ENCODE results near the gene TSC22D2.
"Not testable (repeated sequence)": the region's sequence is repeated elsewhere in the genome, so short reads cannot be mapped to it uniquely, and the experiment has no call there.

TSC22D2 gene

DNA sequence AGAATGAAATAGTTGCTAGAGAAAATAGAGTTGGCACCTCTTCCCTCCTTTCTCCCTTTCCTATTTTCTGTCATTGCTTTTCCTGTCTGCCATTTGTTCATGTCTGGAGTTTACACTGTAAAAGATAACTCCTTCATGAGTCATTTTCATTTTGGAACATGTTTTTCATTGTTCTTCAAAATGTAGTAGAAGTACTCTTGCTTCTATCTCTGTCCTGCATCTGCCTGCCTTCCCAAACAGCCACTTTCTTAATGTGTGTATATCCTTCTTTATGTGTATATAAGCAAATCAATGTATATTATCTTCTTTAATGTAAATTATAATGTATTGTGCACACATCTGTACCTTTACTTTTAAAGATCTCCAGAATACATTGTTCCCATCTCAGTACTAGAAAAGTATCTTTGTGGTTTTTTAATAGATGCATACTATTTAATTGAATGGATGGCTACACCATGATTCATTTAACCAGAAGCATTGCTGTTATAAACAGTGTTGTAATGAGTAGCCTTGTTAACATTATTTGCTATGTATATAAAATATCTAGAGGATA is 41.1 kb downstream of the TSC22D2 start:
- no peak for DNase-seq

DNA sequence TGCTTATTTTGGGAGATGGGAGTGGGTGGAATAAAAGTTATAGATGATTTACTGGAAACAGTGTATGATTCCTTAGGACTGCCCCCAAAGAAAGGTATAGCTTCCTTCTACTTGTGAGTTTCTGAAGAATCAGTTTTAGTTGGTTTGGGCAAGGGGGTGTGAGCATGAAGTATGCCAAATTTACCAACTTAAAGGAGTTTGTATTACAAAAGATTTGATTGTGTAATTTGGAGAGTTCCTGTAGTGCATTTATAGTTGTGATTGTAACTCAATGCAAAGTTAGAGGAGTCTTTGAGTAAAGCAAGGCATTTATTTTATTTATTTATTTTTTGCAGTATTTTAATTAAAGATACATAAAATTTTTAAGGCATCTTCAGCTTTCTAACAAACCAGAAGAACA is 42.8 kb downstream of the TSC22D2 start:
- no peak for DNase-seq

DNA sequence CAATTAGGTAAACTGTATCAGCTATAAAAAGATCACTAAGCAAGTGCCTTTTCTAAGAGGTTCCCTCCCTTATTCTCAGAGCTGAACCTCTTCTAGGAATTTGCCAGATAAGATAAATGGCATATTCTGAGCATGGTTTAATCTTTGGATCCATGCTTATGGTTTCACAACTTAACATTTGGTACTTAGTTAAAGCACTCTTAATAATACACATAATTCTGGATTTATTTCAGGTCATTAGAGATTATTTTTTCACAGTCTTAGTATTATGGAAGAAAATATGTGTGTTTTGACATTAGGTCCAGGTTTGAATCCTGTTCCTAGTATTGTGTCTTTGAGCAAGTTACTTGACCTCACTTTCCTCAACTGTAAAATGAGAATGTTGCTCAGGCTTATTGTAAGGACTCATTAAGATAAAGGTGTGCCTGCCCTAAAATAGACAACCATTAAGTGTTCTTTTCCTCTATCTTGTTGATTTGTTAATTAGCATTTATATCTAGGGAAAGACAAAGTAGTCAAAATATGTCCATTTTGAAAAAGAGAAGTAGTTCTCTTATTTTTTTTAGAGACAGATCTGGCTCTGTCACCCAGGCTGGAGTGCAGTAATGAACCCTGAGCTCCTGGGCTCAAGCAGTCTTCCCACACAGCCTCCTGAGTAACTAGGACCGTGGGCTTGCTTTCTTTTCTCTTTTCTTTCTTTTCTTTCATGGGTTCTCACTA is 43.4 kb downstream of the TSC22D2 start:
- DNase-seq, result no peak

DNA sequence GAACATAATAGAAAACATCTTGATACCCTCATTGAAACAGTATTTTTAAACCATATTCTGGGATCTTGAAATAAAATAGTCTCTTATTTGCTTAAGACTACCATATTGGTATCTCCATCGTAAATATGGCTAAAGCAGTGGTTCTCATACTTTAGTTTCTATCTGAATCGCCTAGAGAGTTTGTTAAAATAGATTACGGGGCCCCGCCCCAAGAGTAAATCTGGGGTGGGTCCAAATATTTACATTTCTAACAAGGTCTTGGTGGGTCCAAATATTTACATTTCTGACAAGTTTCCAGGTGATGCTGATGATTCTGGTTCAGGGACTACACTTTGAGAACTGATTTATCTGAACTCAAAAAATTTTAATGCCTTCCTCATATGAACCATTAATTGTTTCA is 45.3 kb downstream of the TSC22D2 start:
- DNase-seq, result no peak

DNA sequence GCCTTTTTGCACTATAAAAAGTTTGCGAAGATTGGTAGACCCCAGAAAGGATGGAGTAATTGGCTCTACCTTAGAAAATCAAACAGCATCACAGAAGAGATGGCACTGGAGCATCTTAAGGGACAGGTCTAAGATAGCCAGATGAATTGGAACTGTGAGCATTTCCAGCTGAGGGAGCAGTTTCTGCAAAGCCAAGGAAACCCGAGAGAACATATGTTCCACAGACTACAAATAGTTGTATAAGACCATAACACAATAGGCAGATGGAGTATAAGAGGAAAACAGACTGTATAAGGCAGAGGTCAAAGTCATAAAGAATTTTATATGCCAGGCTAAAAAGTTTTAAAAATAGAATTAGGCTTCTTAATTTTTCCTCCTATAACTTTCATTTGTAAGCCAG is 46.0 kb downstream of the TSC22D2 start:
- no peak for DNase-seq

DNA sequence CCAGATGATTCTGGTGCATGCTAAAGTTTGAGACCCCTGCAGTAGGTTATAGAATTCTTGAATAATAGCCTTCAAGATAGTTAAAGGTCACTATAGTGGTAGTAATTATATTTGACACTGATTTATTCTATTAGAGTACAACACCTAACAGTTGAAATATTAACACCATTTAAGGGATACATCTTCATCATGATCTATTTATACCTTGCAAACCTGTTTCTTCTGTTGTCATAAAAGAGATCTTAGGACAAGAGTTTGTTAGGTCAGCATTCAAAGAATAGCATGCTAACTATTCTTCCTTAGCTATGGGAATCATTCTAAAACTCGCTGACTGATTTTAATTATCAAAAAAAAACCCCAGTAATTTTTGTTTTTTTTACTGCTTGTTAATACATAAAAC is 46.5 kb downstream of the TSC22D2 start:
- DNase-seq, result no peak

DNA sequence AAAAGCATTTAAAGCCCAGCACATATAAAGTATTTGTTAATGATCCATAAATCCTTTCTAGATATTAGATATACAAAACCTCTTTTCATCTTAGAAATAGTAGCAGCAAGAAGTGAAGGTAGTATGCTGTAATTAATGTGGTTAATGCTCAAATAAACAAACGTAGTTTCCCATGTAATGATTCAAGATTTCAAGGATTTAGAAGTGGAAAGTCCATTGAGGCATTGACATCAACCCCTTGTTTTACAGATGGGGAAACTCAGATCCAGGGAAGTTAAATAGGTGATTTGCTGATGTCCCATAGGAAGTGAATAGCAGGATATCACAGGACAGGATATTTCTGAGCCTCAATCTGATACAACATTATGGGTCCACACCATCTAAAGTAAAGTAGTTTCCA is 47.2 kb downstream of the TSC22D2 start:
- no peak for DNase-seq

DNA sequence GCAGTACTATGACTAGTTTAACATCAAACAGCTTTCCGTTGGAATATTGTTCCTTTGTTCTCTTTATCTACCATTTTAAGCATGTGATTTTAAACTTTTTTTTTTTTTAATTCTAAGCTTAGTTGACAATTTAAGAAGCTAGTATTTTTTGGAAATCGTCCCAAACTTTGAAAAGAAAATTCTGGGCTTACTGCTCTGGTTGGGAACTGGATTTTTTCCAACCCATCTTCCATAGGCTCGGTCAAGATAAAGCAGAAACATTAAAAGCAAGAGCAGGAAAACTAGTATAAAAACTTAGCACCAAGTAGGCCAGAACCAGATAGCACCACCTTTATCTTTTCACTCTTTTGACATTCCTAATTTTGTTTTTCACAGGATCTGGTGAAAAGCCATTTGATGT is 49.9 kb downstream of the TSC22D2 start:
- no peak for DNase-seq

DNA sequence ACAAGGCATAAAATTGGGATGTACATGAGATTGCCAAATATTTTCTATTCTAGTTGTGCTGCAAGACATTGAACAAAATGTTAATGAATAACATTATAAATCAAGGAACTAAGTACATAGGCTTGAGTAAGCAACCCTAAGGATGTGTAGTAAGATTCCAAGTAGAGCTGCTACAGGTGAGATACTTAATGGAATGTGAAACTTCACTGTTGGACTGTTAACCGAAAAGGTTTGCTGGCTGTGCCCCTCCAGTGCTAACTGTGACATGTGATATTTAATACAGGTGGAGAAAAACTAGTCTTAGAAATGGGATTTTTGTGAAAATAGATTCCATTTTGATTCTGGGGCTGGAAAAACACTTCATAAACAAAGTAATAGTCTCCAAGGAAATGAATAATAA is 52.4 kb downstream of the TSC22D2 start:
- no peak for DNase-seq

DNA sequence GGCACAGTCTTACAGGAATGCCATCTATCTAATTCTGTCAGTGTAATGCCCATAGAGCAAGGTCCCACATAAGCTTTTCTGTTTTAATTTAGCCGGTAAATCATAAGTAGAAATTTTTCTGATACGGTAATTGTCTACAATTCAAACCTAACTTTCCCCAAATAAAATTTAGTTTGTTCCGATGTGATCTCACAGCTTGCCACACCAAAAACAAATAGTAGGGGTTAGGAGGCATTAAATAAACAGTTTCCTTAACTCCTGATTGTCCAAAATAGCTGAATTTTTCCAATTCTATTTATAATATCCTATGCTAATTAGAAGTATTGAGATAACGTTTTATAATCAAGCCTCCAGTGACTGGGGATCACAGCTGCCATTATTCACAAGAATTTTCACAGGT is 53.3 kb downstream of the TSC22D2 start:
- no peak for DNase-seq

DNA sequence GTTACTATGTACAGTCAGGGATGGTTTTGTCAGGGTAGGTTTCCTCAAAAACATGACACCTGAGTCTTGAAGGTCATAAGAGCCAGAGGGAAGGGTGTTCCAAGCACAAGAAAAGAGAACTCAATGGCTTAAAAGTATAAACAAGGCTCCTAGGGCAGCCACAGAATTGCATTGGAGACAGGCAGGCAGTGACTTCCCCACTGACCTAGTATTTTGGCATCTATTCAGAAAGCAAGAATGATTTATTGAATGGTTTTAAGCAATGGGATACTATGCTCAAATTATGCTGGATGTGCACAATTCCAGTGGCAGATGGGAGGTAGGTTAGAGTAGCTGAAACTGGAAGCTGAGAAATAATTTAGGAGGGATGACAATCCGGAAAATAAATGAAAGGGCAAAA is 54.0 kb downstream of the TSC22D2 start:
- DNase-seq, result no peak

DNA sequence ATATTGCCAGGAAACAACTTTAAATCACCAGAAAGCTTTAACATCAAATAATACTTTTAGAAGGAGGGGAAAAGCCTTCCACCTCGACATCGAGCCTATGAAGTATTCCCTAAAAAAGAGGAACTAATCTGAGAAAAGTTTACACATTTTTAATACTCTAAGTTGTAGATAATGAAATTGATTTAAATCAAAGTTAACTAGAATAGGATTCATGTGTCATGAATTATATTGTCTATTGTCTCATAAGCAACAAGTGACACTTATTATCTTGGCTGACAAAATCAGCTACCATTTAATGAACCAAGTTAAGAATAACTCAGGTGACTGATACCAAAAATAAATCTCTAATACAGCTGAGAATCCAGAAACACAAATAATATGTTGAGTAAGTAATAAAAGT is 56.6 kb downstream of the TSC22D2 start:
- no peak for DNase-seq

DNA sequence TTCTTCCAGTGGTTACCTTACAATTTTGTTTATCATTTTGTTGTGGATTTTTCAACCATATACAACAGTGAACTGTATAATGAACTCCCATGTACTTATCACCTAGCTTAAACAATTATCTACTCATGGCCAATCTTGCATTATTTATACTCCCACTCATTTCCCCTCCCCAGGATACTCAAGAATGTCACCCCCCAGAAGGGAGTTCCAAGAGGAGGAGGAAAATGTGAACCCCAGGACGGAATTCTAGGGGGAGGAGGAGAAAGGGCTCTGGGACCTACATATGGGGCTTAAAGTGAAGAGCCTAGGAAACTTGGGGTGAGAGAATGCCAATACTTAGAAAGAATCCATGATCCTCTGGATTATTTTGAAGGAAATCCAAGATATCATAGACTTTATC is 59.3 kb downstream of the TSC22D2 start:
- no peak for DNase-seq

DNA sequence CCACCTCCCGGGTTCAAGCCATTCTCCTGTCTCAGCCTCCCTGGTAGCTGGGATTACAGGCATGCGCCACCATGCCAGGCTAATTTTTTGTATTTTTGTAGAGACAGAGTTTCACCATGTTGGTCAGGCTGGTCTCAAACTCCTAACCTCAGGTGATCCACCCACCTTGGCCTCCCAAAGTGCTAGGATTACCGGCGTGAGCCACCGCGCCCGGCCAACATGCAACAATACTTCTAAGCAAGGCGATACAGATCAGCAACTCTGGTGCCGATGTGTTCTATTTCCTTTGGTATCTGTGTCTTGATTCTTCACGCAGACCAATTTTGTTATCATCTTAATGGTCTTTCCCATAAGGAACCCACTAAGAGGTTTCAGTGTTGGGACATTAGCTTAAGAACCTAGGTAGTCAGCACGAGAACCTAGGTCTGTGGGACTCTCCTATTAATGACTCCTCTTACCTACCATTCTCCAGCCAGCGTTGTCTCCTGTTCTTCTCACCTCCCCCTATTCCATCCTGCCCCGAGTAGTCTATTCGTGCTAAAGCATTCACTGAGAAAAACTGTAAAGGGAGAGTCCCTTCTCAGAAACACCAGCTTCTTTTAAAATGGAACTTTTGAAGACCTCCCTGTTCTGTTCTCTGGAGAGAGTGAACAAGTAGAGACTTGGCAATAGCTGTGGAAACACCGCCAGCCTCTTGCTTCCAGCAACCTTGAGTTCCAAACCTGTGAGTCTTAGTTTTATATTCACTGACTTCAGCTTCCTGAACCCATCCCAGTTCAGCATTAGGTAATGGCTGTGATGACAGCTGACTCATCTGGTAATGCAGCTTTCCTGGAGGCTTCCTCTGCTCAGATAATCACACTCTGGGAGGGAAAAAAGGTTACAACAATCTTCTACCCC is 61.2 kb downstream of the TSC22D2 start:
- DNase-seq, result no peak

DNA sequence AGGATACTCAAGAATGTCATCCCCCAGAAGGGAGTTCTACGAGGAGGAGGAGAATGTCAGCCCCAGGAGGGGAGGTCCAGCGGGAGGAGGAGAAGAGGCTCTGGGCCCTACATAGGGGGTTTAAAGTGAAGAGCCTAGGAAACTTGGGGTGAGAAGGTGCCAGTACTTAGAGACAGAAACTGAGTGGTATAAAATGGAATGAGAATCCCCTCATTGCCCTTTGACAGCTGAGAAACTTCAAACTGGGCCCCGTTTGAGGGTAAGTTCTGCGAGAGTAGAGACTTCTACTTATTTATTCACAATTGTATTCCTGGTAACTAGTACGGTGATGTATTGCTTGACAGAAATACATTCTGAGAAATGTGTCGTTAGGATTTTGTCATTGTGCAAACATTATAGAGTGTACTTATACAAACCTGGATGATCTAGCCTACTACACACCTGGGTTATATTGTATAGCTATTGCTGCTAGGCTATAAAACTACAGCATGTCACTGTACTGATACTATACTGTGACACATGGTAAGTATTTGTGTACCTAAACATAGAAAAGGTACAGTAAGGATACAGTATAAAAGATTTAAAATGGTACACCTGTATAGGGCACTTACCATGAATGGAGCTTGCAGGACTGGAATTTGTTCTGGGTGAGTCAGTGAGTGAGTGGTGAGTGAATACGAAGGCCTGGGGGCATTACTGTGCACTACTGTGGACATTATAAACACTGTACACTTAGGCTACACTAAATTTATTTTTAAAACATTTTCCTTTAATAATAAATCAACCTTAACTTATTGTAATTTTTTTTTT is 62.0 kb downstream of the TSC22D2 start:
- no peak for DNase-seq

DNA sequence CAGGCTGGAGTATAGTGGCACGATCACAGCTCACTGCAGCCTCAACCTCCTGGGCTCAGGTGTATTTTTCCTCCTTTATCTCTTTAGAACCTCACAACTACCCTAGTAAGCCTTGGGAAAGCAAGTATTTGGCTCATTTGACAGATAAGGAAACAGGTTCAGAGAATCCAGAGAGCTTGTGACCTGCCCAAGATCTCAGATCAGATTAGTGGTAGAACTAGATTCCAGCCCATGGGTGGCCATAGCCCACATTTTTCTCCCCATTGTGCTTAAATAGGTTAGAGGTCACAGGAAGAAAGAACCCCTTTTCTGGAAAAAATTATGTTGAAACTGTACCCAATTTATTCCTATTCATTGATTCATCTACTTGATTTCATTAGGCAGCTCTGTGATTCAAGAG is 64.3 kb downstream of the TSC22D2 start:
- DNase-seq, result no peak

DNA sequence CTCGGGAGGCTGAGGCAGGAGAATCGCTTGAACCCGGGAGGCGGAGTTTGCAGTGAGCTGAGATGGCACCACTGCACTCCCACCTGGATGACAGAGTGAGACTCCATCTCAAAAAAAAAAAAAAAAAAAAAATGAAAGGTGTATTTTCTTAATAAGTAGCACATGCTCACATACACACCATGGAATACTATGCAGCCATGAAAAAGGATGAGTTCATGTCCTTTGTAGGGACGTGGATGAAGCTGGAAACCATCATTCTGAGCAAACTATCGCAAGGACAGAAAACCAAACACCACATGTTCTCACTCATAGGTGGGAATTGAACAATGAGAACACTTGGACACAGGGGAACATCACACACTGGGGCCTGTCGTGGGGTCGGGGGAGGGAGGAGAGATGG is 65.1 kb downstream of the TSC22D2 start:
- not testable (repeated sequence) for DNase-seq

DNA sequence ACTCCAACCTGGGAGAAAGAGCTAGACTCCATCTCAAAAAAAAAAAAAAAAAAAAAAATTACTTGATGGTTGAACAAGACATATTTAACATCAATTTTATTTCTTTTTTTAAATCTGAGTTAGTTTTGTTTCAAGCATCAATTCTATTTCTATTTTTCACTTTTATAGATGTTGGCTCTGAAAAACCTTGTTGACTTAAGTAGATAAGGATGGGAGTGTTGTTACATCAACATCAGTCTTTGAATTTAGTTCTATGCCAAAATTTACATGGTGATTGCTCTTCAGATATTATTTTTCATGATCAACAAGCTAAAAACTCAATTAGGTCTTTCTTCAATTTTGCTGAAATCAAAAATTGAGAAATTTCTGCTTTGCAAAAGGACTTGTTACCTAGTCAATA is 71.3 kb downstream of the TSC22D2 start:
- DNase-seq, result no peak

DNA sequence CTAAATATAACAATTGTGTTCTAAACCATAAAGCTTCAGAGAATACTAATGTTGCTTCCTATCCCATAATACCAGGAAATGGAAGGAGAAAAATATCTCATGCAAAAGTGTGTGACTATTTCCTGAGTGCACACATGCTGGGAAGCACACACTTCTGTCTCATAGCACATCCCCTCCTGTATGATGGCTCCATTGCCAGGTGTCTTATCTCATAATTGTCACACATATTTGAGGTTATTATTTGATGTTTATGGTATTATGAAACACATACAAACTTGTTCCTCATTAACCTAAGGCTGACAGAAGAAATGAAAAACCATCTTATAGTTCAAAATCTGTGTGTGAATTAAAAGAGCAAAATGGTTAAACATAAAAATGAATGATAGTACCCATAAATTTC is 72.8 kb downstream of the TSC22D2 start:
- DNase-seq, result no peak

DNA sequence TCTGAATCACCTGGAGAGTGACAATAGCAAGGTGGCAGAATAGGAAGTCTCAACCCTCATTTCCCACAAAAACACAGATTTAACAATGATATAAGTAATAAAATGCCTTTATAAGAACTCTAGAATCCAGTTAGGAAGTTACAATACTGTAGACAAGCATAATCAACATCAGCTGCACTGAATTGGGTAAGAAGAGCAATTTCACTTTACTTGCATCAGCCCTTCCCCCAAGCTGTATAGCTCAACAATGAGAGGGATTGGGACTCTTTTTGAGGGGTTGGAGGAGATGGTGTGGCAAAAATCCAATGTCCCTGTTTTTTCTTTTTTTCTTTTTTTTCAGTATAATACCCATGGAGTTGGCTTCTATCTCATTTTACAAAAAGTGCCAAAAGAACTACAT is 75.1 kb downstream of the TSC22D2 start:
- DNase-seq, result no peak

DNA sequence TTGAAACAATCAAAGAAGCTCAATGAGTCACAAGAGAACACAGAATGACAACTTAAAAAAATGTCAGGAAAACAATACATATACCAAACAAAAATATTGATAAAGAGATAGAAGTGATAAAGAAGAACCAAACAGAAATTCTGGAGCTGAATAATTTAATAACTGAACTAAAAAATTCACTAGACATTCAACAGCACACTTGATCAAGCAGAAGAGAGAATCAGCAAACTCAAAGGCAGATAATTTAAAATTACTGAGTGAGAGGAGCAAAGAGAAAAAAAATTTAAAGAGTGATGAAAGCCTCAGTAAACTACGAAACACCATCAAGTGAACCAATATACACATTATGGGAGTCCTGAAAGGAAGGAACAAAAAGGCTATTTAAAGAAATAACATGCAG is 76.3 kb downstream of the TSC22D2 start:
- no peak for DNase-seq

DNA sequence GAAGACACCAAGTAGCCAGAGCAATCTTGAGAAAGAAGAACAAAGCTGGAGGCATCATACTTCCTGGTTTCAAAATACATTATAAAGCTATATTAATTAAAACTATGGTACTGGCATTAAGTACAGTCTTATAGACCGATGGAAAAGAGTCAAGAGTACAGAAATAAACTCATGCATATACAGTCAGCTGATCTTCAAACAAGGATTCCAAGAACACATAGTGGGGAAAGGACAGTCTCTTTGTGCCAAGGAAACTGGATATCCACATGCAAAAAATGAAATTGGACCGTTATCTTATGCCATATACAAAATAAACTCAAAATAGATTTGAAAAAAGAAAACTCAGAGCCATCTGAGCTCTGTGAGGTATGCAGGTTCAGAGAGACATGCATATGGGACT is 80.8 kb downstream of the TSC22D2 start:
- no peak for DNase-seq

DNA sequence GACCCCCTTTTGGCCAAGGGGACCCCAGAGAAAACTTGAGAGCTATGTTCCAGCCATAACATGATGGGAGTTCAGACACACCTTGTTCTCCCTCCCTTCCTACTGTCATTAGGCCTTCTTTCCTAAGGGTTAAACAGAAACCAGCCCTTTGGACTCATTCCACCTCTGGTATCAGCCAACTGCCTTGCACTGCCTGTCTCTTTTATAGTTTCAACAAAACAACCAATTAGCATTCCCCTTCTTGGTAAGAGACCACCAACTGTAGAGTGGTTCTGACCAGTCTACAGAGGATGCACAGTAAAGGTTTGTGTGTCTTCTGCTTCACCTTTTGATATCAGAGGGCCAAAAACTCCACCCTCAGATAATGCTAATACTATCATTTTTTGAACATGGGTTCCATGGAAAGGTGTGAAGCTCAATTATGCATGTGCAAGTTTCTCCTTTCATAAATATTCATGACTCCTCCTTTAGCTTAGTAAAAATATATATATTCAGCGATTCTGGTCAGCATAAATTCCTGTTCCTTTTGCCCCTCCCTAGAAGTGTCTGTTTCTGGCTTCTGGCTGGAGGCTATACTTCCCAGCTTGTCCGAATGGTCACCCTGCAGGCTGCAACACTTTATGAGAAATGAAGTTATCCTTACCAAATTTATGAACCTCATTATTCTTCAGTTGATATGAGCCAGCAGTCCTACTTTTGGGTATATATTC is 82.3 kb downstream of the TSC22D2 start:
- DNase-seq, result no peak
